H1 (cell line): ENCODE data around the gene MAP7.

ENCODE experiments used
- BRCA1 ChIP-seq: IDR thresholded peaks from 2 replicates; pipeline ENCODE4 v1.6.1; 2012; ENCODE audit warnings: low read depth, low read length, improper control_type of control experiment
- CTCF ChIP-seq, 3 experiments: IDR thresholded peaks; 1 replicate in 2 of 3; 2 replicates in 1 of 3; pipeline versions ENCODE4 v1.5.1 to v1.6.1; 2011; ENCODE audit warnings: low read length in 3 of 3, mild to moderate bottlenecking in 3 of 3, inconsistent platforms in 2 of 3, low read depth in 1 of 3, moderate library complexity in 1 of 3; ENCODE audit not compliant: insufficient read depth in 1 of 3; ENCODE audit errors: control extremely low read depth in 1 of 3
- POLR2AphosphoS5 ChIP-seq: IDR thresholded peaks from 2 replicates; pipeline ENCODE4 v1.6.1; 2011; ENCODE audit warnings: low read depth, low read length
- TAF1 ChIP-seq: IDR thresholded peaks from 2 replicates; pipeline ENCODE4 v1.6.1; 2011; ENCODE audit warnings: mild to moderate bottlenecking, low read depth, low read length
- TBP ChIP-seq: IDR thresholded peaks from 2 replicates; pipeline ENCODE4 v1.6.1; 2011; ENCODE audit warnings: low read depth, low read length, improper control_type of control experiment

- TF ChIP-seq POLR2AphosphoS5 = no peak
- TF ChIP-seq CTCF (IDR thresholded peaks at IDR 0.05; ENCODE audit: control extremely low read depth in 1 of 3, insufficient read depth in 1 of 3, low read depth in 1 of 3, low read length in 3 of 3) = no peak
- TF ChIP-seq TAF1 = no peak
- TF ChIP-seq TBP = no peak
- no peak for TF ChIP-seq BRCA1
These were observed 216.3 kb downstream of the MAP7 start for GRCh38 chr6:136333824-136334464.
